ENCODE data around the gene LENG8. TPM values are rescaled to one million over a fixed set of nuclear protein-coding genes. Genes with fewer than 3 reads are reported as not detected.

LENG8 gene
- total and polyA plus RNA-seq, 2 of the 13 experiments (the other 11 are each of a cell fraction or from before 2014, with no cell fraction given) = 14.3 to 41.9 TPM

- Histone ChIP-seq H3K36me3 (replicated peaks in 1 of 2; ENCODE audit: control insufficient read depth in 1 of 2, insufficient read depth in 2 of 2, low read length in 2 of 2) (peaks cover 28 to 52% of the 10 kb centered on the region in 2 experiments), H3K9ac (ENCODE audit: insufficient read depth, low read depth, low read length) (no peak overlapping the region), H3K27me3 (ENCODE audit: control insufficient read depth in 1 of 2, insufficient read depth in 2 of 2, low read length in 2 of 2) (no peaks in the 10 kb centered on the region), H4K20me1 (ENCODE audit: insufficient read depth, low read length) (peaks cover 10% of the 10 kb centered on the region; the same call in 1 of the 2 replicates), H3K79me2 (ENCODE audit: insufficient read depth, low read length) (peaks cover 12% of the 10 kb centered on the region), H2AFZ (ENCODE audit: low read length) (no peak overlapping the region), H3K27ac (ENCODE audit: extremely low read length, insufficient read depth, low read length) (no peak overlapping the region), H3K4me3 (replicated peaks in 1 of 3; ENCODE audit: insufficient read depth in 1 of 3, low read depth in 2 of 3, low read length in 3 of 3) (no peak overlapping the region), H3K4me1 (ENCODE audit: insufficient read depth, low read length) (peaks cover 21% of the 10 kb centered on the region), H3K4me2 (ENCODE audit: low read depth, low read length) (no peak overlapping the region), H3K9me3 (ENCODE audit: low read length) (no peaks in the 10 kb centered on the region)
- intact Hi-C loops (cut with micrococcal nuclease; ENCODE audit: unreplicated experiment) (no loop called here), in situ Hi-C loops (cut with HindIII; ENCODE audit: extremely low pct_ligation_motif_present, low pct_unique_long_range_greater_than_20kb) (no loop called here)
- 0 out of 2 replicates have a peak, but pooled peaks have one; percentile 12 for TF ChIP-seq ZNF687 (CRISPR knock-in tag; IDR thresholded peaks at IDR 0.05)
- 0 out of 2 replicates have a peak, but pooled peaks have one; percentile 8 for TF ChIP-seq AKAP8 (CRISPR knock-in tag; IDR thresholded peaks at IDR 0.05)
- TF ChIP-seq CENPT (CRISPR knock-in tag; IDR thresholded peaks at IDR 0.05; ENCODE audit: low read depth) = 0 out of 2 replicates have a peak, but pooled peaks have one; percentile 7
- TF ChIP-seq ZNF292 (CRISPR knock-in tag; IDR thresholded peaks at IDR 0.05; ENCODE audit: borderline replicate concordance, low read depth) = no peak
- TF ChIP-seq AGO1 (IDR thresholded peaks at IDR 0.05; ENCODE audit: low read depth, low read length, poor library complexity, severe bottlenecking) = peak; percentile 66
- TF ChIP-seq AGO2 (optimal IDR thresholded peaks at IDR 0.05; ENCODE audit: low read depth, low read length) = peak; percentile 89
- peak; percentile 73 for TF ChIP-seq RBFOX2 (IDR thresholded peaks at IDR 0.05; ENCODE audit: low read depth, low read length)
- no peak for TF ChIP-seq CBFB (CRISPR knock-in tag; IDR thresholded peaks at IDR 0.05)
- 0 out of 4 replicates have a peak, but pooled peaks of 1 of the 2 experiments have one; percentile 19 for TF ChIP-seq POLR2A (IDR thresholded peaks at IDR 0.05; ENCODE audit: insufficient read depth in 1 of 2, low read depth in 2 of 2, low read length in 2 of 2)
- BruUV-seq (replicated peaks) = no TSS peak
- ATAC-seq (no peak), DNase-seq (ENCODE audit: low spot score) (no peak), FAIRE-seq (no peak)
- CTCF ChIA-PET (ENCODE audit: low intra/inter-chr PET ratio, low total read pairs) = no interaction called here
- POLR2A ChIA-PET = interaction anchor here (1.0 to 3.5 kb wide), 3 partner anchors 12 to 40 kb away, joined by 3 to 32 read pairs (median 18); partner anchors contain the start of genes CDC42EP5 and LENG8
- WGBS (ENCODE audit: low lambda C conversion rate) = 97% methylated on average over 12 of the region's 39 CpGs
These were observed 11.4 kb downstream of the LENG8 start for GRCh38 chr19:54460230-54461005.

All from HepG2 (cell line).